Activated gamma-delta T cell treated with anti-CD3 and anti-CD28 coated beads, Interleukin-2, amount 50 U/mL, for 16 hours (primary cell): ENCODE results near the gene CNOT2.
"Not testable (repeated sequence)": the region's sequence is repeated elsewhere in the genome, so short reads cannot be mapped to it uniquely, and the experiment has no call there.

Experiments
- DNase-seq: peaks from one replicate; pipeline ENCODE4 v3.0.0-alpha.2; 2020; ENCODE audit warnings: low read depth

CNOT2 gene

DNA sequence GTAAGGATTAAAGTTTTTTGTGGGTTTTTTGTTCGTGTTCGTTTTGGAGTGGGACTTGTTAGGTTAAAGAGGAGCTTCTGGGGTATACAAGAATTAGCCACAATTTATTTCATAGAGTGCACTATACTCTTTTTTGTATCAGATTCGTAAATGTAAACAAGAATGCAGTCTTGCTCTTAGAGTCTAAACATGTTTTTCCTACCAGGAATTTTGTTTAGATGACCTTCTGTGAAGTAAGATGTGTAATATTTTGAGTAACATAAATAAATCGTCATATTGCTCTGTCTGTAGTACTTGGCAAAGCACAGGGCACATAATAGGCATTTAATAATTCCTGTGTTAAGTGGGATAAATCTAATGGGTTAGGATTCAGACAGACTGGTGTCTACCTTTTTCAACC is 9.6 kb downstream of the CNOT2 start:
- DNase-seq = no peak

DNA sequence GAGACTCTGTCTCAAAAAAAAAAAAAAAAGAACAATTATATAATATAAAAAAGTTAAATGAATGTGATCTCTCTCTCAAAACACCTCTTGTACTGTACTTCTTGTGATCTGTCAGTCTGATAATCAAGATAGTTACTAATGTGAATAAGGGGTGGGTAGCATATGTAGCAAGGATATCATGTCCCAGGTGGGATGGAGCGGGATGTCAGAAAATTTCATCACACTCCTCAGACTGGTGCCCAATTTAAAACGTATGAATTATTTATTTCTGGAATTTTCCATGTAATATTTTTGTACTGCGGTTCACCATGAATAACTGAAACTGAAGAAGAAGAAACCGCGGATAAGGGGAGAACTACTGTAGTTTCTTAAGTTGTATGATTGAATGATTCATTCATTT is 11.0 kb downstream of the CNOT2 start:
- no peak for DNase-seq

DNA sequence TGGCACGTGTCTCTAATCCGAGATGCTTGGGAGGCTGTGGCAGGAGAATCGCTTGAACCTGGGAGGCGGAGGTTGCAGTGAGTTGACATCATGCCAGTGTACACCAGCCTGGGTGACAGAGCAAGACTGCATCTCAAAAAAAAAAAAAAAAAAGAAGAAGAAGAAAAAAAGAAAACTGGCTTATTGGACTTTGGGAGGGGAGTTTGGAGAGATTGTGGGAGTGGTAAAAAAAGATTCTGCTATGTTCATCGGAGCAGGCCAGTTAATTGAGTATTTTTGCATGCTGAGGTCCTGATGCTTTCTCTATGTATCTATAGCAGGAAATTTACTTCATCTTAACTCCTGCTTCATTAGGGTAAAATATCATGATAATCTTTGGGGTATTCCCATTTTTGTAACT is 11.6 kb downstream of the CNOT2 start:
- DNase-seq = no peak

DNA sequence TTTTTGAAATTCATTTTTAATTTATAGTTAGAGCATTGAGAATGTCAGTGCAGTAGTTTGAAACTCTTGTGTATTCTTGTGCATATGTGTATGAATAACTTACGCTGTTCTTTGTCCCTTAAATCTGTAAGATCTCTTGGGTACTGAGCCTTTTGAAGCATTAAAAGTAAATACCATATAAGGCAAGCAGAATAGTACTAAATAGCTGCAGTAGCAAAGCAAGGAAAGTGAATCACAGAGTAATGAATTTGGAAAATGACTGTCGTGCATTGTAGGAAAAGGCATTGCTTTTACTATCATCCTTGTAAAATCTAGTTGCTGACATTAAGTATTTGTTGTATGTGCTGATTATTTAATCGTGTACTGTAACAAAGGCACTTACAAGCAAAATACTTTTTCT is 12.1 kb downstream of the CNOT2 start:
- DNase-seq = no peak

DNA sequence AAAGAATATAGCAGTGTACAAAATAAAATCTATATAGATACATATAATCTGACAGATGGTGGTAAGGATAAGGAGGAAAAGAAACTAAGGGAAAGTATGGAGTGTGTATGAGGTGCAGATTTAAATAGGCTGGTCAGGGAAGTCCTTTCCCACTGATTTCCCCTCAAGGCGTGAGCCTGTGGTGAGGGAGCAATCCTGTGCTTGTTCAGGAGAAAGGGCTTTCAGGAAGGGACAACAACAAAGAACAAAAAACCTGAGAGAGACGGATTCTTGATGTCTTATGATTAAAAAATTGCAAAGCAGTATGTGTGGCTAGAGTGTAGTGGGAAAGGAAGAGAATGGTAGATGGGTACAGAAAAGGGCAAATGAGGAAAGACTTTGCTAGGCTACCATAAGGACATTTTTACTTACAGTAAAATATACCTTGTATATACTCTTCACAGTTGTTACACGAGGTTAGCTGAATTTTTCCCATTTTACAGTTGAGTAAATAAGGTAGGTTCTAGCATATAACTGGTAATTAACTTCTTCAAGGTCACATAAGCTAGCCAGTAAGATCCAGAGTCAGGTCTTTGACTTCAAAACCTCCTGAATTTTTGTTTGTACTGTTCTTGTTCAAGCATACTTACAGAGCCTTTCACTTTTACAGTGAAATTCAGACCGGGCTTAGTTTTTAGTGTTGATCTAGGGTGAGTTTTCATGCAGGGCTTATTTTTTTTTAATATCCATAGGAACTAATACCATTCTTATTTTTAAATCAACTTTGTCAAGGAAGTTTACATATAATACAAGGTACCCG is 15.6 kb downstream of the CNOT2 start:
- DNase-seq = no peak

DNA sequence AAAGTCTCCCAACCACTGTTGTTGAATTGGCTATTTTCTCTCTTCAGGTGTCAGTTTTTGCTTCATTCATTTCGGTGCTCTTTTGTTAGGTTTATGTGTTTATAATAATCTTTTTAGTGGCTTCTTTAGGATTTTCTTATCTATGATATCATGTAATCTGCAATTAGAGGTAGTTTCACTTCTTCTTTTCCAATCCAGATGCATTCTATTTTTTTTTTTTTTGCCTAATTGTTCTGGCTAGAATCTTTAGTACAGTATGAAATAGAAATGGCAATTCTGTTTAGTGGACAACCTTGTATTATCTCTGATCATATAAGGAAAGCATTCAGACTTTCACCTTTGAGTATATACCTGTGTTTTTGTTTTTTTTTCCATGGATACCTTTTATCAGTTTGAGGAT is 17.4 kb downstream of the CNOT2 start:
- no peak for DNase-seq

DNA sequence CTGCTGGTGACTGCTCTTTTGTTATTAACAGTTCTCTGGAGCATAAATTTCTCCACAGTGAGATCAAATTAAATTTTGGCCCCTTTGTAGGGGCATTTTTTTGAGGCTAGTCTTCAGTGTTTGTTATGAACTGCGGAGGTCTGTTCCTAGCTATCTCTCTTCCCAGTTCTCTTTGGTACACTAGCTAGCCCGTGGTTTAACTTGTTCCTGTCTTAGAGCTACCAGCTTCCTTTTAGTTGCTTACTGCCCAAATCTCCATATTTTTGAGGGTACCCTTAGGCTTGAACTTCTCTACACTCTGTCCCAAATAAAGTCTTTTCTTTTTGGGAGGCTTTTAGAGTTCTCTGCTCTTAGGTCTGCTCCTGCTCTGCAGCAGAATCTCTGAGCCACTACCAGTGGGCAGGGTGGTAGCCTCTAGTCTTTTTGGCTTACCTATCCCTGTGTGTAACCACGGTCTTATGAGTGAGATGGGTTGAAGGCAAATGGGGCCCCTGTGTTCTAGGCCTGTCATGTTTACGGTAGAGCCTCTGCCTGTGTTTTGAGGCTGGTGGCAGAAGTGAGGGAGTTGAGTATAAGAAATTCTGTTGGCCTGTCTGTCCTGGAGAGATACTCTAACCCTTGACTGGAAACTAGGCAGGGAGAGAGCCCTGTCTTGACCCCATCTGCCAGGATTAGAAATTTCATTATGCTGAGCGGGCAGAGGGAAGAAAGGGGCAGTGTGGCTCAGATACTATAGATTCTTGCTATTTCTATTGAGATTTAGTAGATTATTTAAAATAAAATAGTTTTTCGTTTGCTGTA is 21.0 kb downstream of the CNOT2 start:
- DNase-seq = no peak

DNA sequence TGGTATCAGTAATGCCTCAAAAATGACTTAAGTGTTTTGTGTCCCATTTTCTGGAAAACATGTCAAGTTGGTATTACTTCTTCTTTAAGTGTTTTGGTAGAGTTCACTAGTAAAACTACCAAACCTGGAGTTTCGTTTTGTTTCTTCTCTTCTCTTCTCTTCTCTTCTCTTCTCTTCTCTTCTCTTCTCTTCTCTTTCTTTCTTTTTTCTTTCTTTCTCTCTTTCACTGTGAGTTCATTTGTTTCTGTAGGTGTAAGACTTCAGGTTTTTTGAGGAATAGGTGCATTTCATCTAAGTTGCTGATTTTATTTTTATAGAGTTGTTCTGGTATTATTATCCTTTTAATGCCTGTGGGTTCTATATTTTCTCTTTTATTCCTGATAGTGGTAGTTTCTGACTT is 21.9 kb downstream of the CNOT2 start:
- no peak for DNase-seq

DNA sequence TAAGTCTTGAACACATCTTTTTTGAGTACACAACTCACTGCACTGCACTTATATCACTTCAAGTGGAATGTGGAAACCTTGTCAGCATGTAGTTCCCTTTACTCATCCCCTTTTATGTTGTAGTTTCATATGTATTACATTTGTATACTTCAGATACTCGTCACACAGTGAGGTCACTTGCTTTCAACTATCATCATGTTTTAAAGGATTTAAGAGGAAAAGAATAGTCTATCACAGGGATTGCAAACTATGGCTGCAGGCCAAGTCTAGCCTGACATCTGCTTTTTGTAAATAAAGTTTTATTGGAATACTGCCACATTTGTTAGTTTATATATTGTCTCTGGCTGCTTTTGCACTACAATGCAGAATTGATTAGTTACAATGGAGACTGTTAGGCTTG is 24.3 kb downstream of the CNOT2 start:
- no peak for DNase-seq

DNA sequence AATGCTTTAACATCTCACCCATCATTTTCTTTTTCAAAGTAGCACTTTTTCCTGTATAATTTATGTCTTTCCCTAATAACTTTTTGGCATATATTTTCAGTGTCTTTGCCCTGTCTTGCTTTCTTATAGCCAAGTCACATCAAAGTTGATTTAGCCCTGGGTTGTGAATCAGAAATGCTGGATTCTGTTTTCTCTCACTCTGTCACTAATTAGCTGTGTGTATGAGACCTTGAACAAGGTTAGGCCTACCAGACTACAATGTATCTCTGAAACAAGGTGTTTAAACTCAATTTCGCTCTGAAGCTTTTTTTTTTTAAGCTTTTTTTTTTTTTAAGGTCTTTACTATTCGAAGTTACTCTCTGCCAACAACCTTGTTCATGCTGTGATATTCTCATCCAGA is 25.7 kb downstream of the CNOT2 start:
- no peak for DNase-seq

DNA sequence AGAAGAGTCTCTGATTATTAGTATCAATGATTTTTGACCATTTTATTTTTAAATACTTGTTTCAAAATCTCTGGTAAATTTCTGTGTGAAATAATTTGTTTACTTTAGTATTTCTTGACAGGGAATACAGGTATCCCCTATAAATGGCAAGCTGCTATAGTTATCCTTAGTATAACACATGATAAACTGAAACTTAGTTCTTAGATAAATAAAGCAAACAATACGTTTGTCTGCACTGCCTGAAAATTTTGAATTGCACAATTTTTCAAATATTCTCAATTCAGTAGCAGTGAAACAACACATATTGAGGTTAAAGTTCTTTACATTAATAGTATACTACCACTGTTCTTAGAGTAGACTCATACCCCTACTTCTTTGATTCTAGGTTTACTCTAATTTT is 26.9 kb downstream of the CNOT2 start:
- DNase-seq = no peak

DNA sequence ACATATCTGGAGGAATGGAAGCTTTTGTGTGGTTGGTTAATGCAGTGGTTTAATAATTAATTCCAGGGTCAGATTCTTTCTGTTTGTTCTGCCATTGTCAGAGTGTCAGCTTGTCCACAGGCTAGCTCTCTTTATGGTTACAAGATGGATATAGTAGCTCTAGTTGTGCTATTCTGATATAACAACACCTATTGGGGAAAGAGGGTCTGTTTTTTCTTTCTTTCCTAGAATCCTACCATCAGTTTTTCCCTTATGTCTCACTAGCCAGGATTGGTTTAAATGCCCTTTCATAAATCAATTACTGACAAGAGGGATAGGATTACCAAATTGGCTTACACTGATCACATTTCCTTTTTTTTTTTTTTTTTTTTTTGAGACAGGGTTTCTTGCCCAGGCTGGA is 27.8 kb downstream of the CNOT2 start:
- no peak for DNase-seq

DNA sequence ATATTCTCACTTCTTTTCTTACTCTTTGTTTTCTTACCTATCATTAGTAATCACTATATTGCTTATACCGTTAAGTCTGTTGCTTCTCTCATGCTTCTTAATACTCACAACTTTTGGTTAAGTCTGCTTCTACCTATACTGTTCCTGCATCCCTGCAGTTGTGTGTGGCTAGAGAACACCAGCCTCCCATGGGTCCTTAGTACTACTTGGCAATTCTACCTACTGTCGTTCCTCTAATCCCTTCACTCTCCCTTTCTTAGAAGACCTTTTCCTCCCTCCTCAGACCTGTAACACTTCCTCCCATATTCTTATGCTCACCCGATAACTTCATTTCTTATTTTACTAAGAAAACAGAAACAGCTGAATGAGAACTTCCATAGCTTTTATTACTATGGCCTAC is 29.3 kb downstream of the CNOT2 start:
- no peak for DNase-seq

DNA sequence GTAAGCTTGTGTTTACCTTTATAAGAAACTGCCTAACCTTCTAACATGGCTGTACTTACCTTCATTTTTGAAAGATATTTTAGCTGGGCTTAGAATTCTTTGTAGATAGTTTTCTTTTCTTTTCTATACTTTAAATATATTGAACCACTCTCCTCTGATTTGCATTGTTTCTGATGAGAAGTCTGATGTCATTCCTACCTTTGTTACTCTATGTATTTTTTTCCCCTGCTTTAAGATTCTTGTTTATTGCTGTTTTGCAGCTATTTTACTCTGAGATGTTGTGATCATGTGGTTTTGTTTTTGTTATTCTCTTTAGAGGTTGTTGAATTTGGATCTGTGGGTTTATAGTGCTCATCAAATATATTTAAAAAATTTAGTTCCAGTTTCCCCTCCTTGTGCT is 31.8 kb downstream of the CNOT2 start:
- DNase-seq = no peak

DNA sequence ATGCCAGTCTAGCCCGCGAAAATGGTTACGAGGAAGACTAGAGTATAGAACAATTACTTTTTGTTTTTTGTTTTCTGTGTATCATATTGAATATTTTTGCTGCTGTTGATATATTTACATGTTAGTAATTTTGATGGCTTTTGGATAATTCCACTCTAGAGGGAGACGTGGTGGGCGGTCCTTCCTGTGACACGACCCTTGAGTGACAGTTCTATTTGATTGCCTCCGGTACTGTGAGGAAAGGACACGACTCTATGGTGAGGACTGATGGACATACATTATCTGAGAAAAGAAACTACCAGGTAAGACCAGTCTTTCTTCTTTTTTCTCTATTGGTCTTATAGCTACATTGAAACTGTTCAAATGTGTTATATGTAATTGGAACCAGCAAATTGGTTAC is 34.7 kb downstream of the CNOT2 start:
- no peak for DNase-seq

DNA sequence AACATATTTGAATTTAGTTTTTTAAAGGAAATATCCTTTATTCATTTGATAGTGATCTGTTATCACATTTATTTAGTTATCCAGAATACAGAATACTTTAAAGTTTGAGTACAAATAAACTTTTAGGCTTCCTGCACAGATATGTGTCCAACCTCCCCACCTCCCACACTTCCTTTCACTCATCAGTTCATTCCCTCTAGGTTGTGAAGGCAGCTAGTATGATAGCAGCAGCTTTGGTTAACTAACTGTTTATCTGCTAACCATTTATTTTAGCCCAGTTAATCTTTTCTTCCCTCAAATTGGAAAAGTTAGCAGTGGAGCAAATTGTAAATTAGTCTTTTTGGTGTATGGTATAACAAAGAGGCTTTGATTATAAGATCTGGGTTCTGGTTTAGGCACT is 35.7 kb downstream of the CNOT2 start:
- no peak for DNase-seq

DNA sequence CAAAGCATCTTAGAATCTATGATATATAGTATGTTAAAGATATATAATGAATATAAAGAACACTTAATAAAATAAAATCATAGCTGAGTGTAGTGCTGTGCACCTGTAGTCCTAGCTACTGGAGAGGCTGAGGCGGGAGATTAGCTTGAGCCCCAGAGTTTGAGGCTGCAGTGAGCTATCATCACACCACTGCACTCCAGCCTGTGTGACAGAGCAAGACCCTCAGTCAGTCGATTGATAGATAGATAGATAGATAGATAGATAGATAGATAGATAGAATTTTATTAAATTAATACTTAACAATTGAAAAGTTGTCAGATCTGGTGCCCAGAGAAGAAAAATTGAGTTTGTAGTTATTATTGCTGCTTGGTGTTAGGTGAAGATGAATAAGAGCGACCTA is 40.0 kb downstream of the CNOT2 start:
- no peak for DNase-seq

DNA sequence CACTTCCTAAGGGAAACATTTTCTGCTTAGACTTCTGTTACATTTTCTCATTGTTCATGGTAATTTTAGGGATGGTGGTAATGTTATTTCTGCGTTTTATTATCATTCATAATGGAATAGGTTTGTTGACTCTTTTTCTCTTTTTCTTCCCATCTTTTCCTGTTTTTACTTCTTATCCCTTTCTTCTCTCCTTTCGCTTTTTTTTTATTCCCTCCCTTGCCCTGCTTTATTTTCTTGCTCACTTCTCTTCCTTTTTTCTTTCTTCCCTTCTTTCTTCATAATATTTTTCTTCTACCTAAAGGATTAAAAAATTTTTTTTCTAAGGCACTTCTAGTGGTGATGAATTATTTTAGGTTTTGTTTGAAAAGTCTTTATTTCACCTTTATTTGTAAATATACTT is 45.6 kb downstream of the CNOT2 start:
- no peak for DNase-seq

DNA sequence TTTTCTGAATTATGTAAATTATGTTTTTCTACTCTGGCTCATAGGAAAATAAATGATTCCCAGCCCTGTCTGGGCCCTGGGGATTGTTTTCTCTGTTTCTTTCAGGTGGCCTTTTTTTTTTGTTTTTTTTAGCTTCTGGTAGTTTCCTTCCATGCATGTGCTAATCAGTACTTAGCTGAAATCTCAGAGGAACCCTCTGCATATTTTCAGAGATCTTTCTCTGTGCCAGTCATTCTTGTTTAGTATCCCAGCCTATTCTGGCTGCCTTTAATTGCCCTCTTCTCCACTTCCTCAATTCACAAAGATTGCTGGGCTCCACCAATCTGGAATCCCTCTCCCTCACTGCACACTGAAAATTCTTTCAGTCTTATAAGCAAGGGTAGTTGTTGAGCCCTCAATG is 46.9 kb downstream of the CNOT2 start:
- no peak for DNase-seq

DNA sequence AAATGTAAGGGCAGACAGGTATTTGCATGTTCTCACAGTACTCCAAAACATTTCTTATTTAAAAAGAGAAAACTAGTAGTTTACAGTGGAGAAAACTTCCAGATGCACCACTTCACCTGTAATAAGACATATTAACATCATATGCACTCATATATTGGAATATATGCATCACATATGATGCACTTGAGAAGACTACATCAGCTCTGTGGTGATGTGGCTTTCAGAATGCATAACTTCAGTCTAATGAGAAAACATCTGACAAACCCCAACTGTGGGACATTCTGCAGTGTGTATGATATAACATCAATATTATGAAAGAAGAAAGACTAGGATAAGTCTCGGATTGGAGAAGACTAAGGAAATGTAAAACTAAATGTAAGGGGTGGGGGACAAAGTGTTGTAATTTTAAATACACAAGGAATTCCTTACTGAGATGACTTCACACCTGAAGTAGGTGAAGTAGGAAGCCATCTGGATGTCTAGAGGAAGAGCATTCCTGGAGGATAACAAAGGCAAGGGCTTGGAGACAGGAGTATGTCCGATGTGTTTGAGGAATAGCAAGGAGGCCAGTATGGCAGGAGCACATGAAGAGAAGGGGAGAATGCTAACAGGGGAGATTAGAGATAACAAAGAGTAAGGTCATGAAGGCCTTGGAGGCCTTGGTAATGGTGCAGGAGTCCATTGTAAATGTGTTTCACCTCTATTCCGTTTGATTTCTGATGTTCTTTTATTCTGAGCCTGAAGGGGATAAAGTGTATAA is 49.0 kb downstream of the CNOT2 start:
- no peak for DNase-seq

DNA sequence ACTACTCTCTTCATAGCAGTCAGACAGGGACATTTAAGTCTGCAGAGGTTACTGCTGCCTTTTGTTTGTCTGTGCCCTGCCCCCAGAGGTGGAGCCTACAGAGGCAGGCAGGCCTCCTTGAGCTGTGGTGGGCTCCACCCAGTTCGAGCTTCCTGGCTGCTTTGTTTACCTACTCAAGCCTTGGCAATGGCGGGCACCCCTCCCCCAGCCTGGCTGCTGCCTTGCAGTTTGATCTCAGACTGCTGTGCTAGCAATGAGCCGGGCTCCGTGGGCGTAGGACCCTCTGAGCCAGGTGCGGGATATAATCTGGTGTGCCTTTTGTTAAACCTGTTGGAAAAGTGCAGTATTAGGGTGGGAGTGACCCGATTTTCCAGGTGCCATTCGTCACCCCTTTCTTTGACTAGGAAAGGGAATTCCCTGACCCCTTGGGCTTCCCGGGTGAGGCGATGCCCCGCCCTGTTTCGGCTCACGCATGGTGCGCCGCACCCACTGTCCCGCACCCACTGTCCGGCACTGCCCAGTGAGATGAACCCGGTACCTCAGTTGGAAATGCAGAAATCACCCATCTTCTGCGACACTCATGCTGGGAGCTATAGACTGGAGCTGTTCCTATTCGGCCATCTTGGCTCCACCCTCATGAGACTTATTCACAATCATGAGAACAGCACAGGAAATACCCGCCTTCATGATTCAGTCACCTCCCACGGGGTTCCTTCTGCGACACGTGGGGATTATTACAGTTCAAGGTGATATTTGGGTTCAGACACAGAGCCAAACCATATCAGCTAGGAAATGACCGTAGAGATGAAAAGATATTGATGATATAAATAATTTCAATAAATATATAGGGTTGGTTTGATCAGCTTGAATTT is 61.7 kb downstream of the CNOT2 start:
- not testable (repeated sequence) for DNase-seq

DNA sequence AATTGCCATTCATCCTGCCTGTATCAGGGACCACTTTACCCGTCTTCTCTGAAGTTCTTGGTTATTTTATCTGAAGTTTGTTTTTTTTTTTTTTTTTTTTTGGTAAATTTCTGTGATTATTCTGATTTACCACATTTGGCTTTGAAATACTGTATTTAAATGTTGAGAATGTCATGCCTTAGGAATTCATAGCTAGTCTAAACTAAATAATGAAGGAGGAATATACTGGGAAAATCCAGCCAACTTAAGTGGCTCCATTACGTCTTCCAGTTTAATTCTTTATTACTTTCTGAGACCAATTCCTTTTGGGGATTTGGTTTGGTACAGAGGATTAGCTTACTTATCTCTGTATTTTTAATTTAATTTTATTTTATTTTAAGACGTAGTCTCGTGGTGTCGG is 62.6 kb downstream of the CNOT2 start:
- DNase-seq = no peak
